IMR-90 (cell line): Measurements from ENCODE around the gene PRKAG2. TPM values are rescaled to one million over a fixed set of nuclear protein-coding genes. Genes with fewer than 3 reads are reported as not detected.

Source experiments
- ATAC-seq: fragments of 200-7000 bp; cut with Tn5 transposase; 2 replicates; pipeline ENCODE4 v1.9.1; 2020; ENCODE audit warnings: low read depth, mild to moderate bottlenecking, moderate library complexity
- BruUV-seq: library from RNA; stranded (reverse); fragments of 400-500 nt; replicated peaks from 2 replicates; lab custom pipeline; 2021; lab: Mats Ljungman, UMichigan
- CTCF ChIA-PET: fragments of 300-600 bp; formaldehyde crosslinking; extraction: SDS; loops from one replicate; lab custom pipeline; 2021; ENCODE audit warnings: antibody characterized with exemption; lab: Yijun Ruan, JAX
- POLR2A ChIA-PET: fragments of 300-600 bp; sonication (Branson Sonifier 250); formaldehyde crosslinking; loops from one replicate; lab custom pipeline; 2022; ENCODE audit warnings: antibody characterized with exemption; ENCODE audit not compliant: unreplicated experiment; lab: Charles Lee
- DNase-seq: peaks from one replicate; pipeline ENCODE4 v3.0.0; 2013
- H2AFZ ChIP-seq: replicated peaks from 2 replicates; pipeline ENCODE3; 2013; ENCODE audit warnings: low read length, mild to moderate bottlenecking; ENCODE audit not compliant: poor library complexity
- H2AK5ac ChIP-seq: 2 replicates; pipeline ENCODE4 v1.6.1; 2013; ENCODE audit warnings: low read depth, low read length, inconsistent platforms
- H2AK9ac ChIP-seq: replicated peaks from 2 replicates; pipeline ENCODE3; 2013; ENCODE audit warnings: mild to moderate bottlenecking, low read depth, low read length, moderate library complexity; ENCODE audit not compliant: poor library complexity
- H2BK120ac ChIP-seq: 2 replicates; pipeline ENCODE4 v1.6.1; 2013; ENCODE audit warnings: low read depth, low read length, inconsistent platforms
- H2BK15ac ChIP-seq: 3 replicates; pipeline ENCODE4 v1.6.1; 2013; ENCODE audit warnings: low read depth, low read length, inconsistent platforms
- H2BK20ac ChIP-seq: 2 replicates; pipeline ENCODE4 v1.6.1; 2013; ENCODE audit warnings: low read depth, mild to moderate bottlenecking, inconsistent platforms, low read length, moderate library complexity
- H2BK5ac ChIP-seq: 2 replicates; pipeline ENCODE4 v1.6.1; 2013; ENCODE audit warnings: mild to moderate bottlenecking, low read depth, low read length, inconsistent platforms; ENCODE audit not compliant: poor library complexity, severe bottlenecking
- H3K14ac ChIP-seq: replicated peaks from 2 replicates; pipeline ENCODE4 v1.6.1; 2013; ENCODE audit warnings: low read depth, low read length, inconsistent platforms
- H3K18ac ChIP-seq: 2 replicates; pipeline ENCODE4 v1.6.1; 2013; ENCODE audit warnings: low read depth, low read length, control low read depth
- H3K23ac ChIP-seq: 2 replicates; pipeline ENCODE4 v1.6.1; 2013; ENCODE audit warnings: low read depth, low read length, inconsistent platforms
- H3K27ac ChIP-seq: 2 replicates; pipeline ENCODE4 v1.5.1; 2013; ENCODE audit warnings: mild to moderate bottlenecking, control low read depth, low read length; ENCODE audit not compliant: insufficient read depth
- H3K27me3 ChIP-seq: 2 replicates; pipeline ENCODE4 v1.6.1; 2013; ENCODE audit warnings: low read length; ENCODE audit not compliant: control insufficient read depth, insufficient read depth
- H3K36me3 ChIP-seq: 2 replicates; pipeline ENCODE4 v1.6.1; 2013; ENCODE audit warnings: low read length, mixed read lengths; ENCODE audit not compliant: control insufficient read depth, insufficient read depth
- H3K4ac ChIP-seq: 2 replicates; pipeline ENCODE4 v1.6.1; 2013; ENCODE audit warnings: low read depth, low read length, inconsistent platforms
- H3K4me1 ChIP-seq: 2 replicates; pipeline ENCODE4 v1.6.1; 2013; ENCODE audit warnings: low read length, mixed read lengths; ENCODE audit not compliant: control insufficient read depth, insufficient read depth
- H3K4me2 ChIP-seq: 2 replicates; pipeline ENCODE4 v1.6.1; 2013; ENCODE audit warnings: low read depth, mild to moderate bottlenecking, control low read depth, low read length, moderate library complexity
- H3K4me3 ChIP-seq: 2 replicates; pipeline ENCODE4 v1.5.1; 2013; ENCODE audit warnings: low read depth, mild to moderate bottlenecking, control low read depth, low read length, moderate library complexity; ENCODE audit not compliant: insufficient read depth
- H3K56ac ChIP-seq: 2 replicates; pipeline ENCODE4 v1.6.1; 2013; ENCODE audit warnings: low read length, inconsistent platforms; ENCODE audit not compliant: insufficient read depth; ENCODE audit errors: extremely low read depth
- H3K79me1 ChIP-seq, 2 experiments: 2 replicates each; pipeline ENCODE4 v1.6.1; 2013; ENCODE audit warnings: low read length in 2 of 2, inconsistent platforms in 1 of 2, low read depth in 1 of 2
- H3K9ac ChIP-seq: 2 replicates; pipeline ENCODE4 v1.6.1; 2013; ENCODE audit warnings: low read depth, low read length, control low read depth
- H3K9me1 ChIP-seq: 2 replicates; pipeline ENCODE4 v1.6.1; 2013; ENCODE audit warnings: low read length, inconsistent platforms; ENCODE audit not compliant: insufficient read depth
- H3K9me3 ChIP-seq: 2 replicates; pipeline ENCODE4 v1.6.1; 2013; ENCODE audit warnings: low read length; ENCODE audit not compliant: control insufficient read depth, insufficient read depth
- H4K20me1 ChIP-seq: 2 replicates; pipeline ENCODE4 v1.6.1; 2013; ENCODE audit warnings: low read length, inconsistent platforms; ENCODE audit not compliant: insufficient read depth
- H4K5ac ChIP-seq: 2 replicates; pipeline ENCODE4 v1.6.1; 2013; ENCODE audit warnings: mild to moderate bottlenecking, low read depth, low read length, control low read depth
- H4K8ac ChIP-seq, 2 experiments: 2 replicates each; pipeline ENCODE4 v1.6.1; 2013; ENCODE audit warnings: low read depth in 2 of 2, low read length in 2 of 2, control low read depth in 1 of 2, inconsistent platforms in 1 of 2
- H4K91ac ChIP-seq: 2 replicates; pipeline ENCODE4 v1.6.1; 2013; ENCODE audit warnings: low read depth, low read length, inconsistent platforms; ENCODE audit not compliant: insufficient read depth
- BHLHE40 ChIP-seq: fragments of 150-350 bp; IDR thresholded peaks from 2 replicates; pipeline ENCODE4 v1.6.1; 2016; ENCODE audit warnings: mild to moderate bottlenecking, low read depth, low read length
- CEBPB ChIP-seq: IDR thresholded peaks from 2 replicates; pipeline ENCODE4 v1.6.1; 2012; ENCODE audit warnings: low read depth, low read length, improper control_type of control experiment
- CHD1 ChIP-seq: IDR thresholded peaks from 2 replicates; pipeline ENCODE4 v1.6.1; 2012; ENCODE audit warnings: low read depth, low read length, improper control_type of control experiment
- FOS ChIP-seq: fragments of 150-350 bp; IDR thresholded peaks from 2 replicates; pipeline ENCODE4 v1.6.1; 2016; ENCODE audit warnings: low read depth, low read length
- MAFK ChIP-seq: IDR thresholded peaks from 2 replicates; pipeline ENCODE4 v1.6.1; 2012; ENCODE audit warnings: low read depth, low read length, improper control_type of control experiment
- MAZ ChIP-seq: IDR thresholded peaks from 2 replicates; pipeline ENCODE4 v1.6.1; 2012; ENCODE audit warnings: low read depth, mild to moderate bottlenecking, low read length, improper control_type of control experiment, moderate library complexity, borderline replicate concordance
- MXI1 ChIP-seq: IDR thresholded peaks from 2 replicates; pipeline ENCODE4 v1.6.1; 2012; ENCODE audit warnings: low read depth, mild to moderate bottlenecking, low read length, moderate library complexity, borderline replicate concordance
- NFE2L2 ChIP-seq: fragments of 150-350 bp; IDR thresholded peaks from 2 replicates; pipeline ENCODE4 v1.6.1; 2016; ENCODE audit warnings: low read depth, mild to moderate bottlenecking, low read length
- POLR2A ChIP-seq: IDR thresholded peaks from 2 replicates; pipeline ENCODE4 v1.6.1; 2012; ENCODE audit warnings: mild to moderate bottlenecking, low read depth, low read length
- RAD21 ChIP-seq: IDR thresholded peaks from 2 replicates; pipeline ENCODE4 v1.6.1; 2012; ENCODE audit warnings: low read length, improper control_type of control experiment
- RFX5 ChIP-seq: IDR thresholded peaks from 2 replicates; pipeline ENCODE4 v1.8.0; 2012; ENCODE audit warnings: low read depth, mild to moderate bottlenecking, low read length, moderate library complexity
- SMC3 ChIP-seq: fragments of 150-350 bp; IDR thresholded peaks from 2 replicates; pipeline ENCODE4 v1.6.1; 2016; ENCODE audit warnings: low read depth, mild to moderate bottlenecking, antibody characterized with exemption, low read length, moderate library complexity
- USF2 ChIP-seq: fragments of 150-350 bp; IDR thresholded peaks from 2 replicates; pipeline ENCODE4 v1.6.1; 2017; ENCODE audit warnings: mild to moderate bottlenecking, antibody characterized with exemption, low read length, low read depth
- WGBS, 2 experiments: methylation state at CpG; one replicate each; pipeline versions ENCODE4 v1.1.5 to v1.1.7; 2013; ENCODE audit warnings: missing lambda C conversion rate in 2 of 2; ENCODE audit not compliant: insufficient read length in 1 of 2; ENCODE audit errors: extremely low coverage in 2 of 2; 5-methylcytosine and 5-hydroxymethylcytosine counted together
- dilution Hi-C: fragments of 300-500 bp; cut with HindIII; formaldehyde crosslinking; loops from one replicate; pipeline ENCODE4 v1.14.3; 2018; ENCODE audit warnings: low sequenced_read_pairs; ENCODE audit not compliant: unreplicated experiment
- in situ Hi-C: fragments of 300-500 bp; cut with MboI; formaldehyde crosslinking; loops from 3 replicates; pipeline ENCODE4 v1.14.3; 2019; ENCODE audit warnings: low sequenced_read_pairs, inconsistent platforms, mixed read lengths
- intact Hi-C: fragments of 100-400 bp; cut with micrococcal nuclease; formaldehyde crosslinking; loops from 2 replicates; pipeline ENCODE4 v1.10.0; 2022
- polyA plus RNA-seq, 3 experiments: library from polyadenylated mRNA; depleted of rRNA; stranded (reverse); fragments of >200 nt; gene quantifications; 2 replicates each; pipeline ENCODE4 v1.2.3, GENCODE V29; 2012; ENCODE audit warnings: low replicate concordance in 1 of 3
- total RNA-seq: library from RNA; depleted of rRNA; stranded (reverse); fragments of >200 nt; gene quantifications from 2 replicates; pipeline ENCODE4 v1.2.3, GENCODE V29; 2012

The PRKAG2 gene
- total and polyA plus RNA-seq, 2 of the 4 experiments (the other 2 are of a cell fraction): 15.4 to 21.6 TPM

- H2BK15ac ChIP-seq: no peak overlapping the region
- H4K20me1 ChIP-seq: no peaks in the 10 kb centered on the region
- DNase-seq (no peak), ATAC-seq (peak; percentile 13; the same call in 1 of the 2 replicates)
- peaks cover 50% of the 10 kb centered on the region for H3K27me3 ChIP-seq
- H3K9me1 ChIP-seq: no peaks in the 10 kb centered on the region
- H4K91ac ChIP-seq: no peak overlapping the region
- no peak overlapping the region for H2AFZ ChIP-seq
- no peak overlapping the region for H3K4ac ChIP-seq
- ChIA-PET POLR2A (no interaction called here), CTCF (no interaction called here)
- H3K79me1 ChIP-seq: no peaks in the 10 kb centered on the region
- peaks cover 5% of the 10 kb centered on the region; the same call in 1 of the 2 replicates for H3K4me1 ChIP-seq
- H3K4me2 ChIP-seq: no peak overlapping the region
- H2BK20ac ChIP-seq: no peak overlapping the region
- in situ Hi-C loops: no loop called here
- no peak overlapping the region for H3K9ac ChIP-seq
- H2BK120ac ChIP-seq: no peak overlapping the region
- no peak overlapping the region for H4K8ac ChIP-seq
- dilution Hi-C loops: no loop called here
- H2AK5ac ChIP-seq: no peak overlapping the region
- H3K14ac ChIP-seq: no peak overlapping the region
- no peak for TF ChIP-seq CHD1
- TF ChIP-seq BHLHE40: no peak
- TF ChIP-seq RAD21: no peak
- TF ChIP-seq POLR2A: no peak
- no peak for TF ChIP-seq FOS
- TF ChIP-seq NFE2L2: no peak
- TF ChIP-seq CEBPB: no peak
- no peak for TF ChIP-seq RFX5
- TF ChIP-seq SMC3: no peak
- no peak for TF ChIP-seq MXI1
- TF ChIP-seq MAZ: no peak
- TF ChIP-seq USF2: no peak
- no peak for TF ChIP-seq MAFK
- no peak overlapping the region for H2BK5ac ChIP-seq
- no TSS peak for BruUV-seq
- intact Hi-C loops: no loop called here
- 67% methylated on average over 17 of the region's 24 CpGs; no CpG with 5 or more reads in 1 of the 2 experiments for WGBS, 2 experiments
- no peak overlapping the region for H3K4me3 ChIP-seq
- no peak overlapping the region for H3K56ac ChIP-seq
- no peaks in the 10 kb centered on the region for H3K9me3 ChIP-seq
- no peak overlapping the region for H3K18ac ChIP-seq
- H2AK9ac ChIP-seq: no peak overlapping the region
- H3K23ac ChIP-seq: no peak overlapping the region
- H4K5ac ChIP-seq: no peak overlapping the region
- H3K27ac ChIP-seq: no peak overlapping the region
- H3K36me3 ChIP-seq: no peaks in the 10 kb centered on the region
These were observed 6.7 kb downstream of the PRKAG2 start for GRCh38 chr7:151869968-151870918.
